Putamen (tissue), 1 donor: ENCODE measurements around the gene CLEC4E.
"Not testable (repeated sequence)": the region's sequence is repeated elsewhere in the genome, so short reads cannot be mapped to it uniquely, and the experiment has no call there.

Experiments
- DNase-seq: peaks from one replicate; pipeline ENCODE4 v3.0.0-alpha.2; 2016; ENCODE audit warnings: low spot score

CLEC4E gene

DNA sequence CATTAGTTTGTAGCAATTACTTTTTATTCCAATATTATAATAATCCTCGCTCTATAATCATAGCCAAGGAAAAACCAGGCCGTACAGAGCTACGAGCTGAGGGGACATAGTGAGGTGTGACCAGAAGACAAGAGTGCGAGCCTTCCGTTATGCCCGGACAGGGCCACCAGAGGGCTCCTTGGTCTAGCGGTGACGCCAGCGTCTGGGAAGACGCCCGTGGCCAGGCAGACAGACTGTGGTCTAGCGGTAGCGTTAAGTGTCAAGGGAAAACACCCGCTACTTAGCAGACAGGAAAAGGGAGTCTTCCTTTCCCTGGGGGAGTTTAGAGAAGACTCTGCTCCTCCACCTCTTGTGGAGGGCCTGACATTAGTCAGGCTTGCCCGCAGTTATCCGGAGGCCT is 2.9 kb downstream of the CLEC4E start:
- not testable (repeated sequence) for DNase-seq

DNA sequence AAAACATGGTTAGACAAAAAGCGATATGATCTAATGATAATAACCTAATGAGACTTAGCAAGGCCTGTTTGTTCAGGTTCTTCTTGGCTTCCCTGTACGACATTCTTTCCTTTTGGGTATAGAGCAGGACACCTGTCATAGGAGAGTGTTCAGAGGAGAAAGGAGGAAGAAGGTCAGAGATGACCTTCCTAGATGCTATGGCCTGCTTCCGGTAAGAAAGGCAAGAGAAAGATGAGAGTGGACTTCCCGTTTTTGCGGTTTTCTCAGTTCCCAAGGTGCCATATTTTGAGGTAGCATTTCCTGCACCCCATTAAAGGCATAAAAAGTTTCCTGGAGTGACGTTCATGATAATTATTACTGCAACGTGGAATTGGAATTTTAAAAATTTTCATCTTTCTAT is 8.7 kb downstream of the CLEC4E start:
- DNase-seq = no peak

DNA sequence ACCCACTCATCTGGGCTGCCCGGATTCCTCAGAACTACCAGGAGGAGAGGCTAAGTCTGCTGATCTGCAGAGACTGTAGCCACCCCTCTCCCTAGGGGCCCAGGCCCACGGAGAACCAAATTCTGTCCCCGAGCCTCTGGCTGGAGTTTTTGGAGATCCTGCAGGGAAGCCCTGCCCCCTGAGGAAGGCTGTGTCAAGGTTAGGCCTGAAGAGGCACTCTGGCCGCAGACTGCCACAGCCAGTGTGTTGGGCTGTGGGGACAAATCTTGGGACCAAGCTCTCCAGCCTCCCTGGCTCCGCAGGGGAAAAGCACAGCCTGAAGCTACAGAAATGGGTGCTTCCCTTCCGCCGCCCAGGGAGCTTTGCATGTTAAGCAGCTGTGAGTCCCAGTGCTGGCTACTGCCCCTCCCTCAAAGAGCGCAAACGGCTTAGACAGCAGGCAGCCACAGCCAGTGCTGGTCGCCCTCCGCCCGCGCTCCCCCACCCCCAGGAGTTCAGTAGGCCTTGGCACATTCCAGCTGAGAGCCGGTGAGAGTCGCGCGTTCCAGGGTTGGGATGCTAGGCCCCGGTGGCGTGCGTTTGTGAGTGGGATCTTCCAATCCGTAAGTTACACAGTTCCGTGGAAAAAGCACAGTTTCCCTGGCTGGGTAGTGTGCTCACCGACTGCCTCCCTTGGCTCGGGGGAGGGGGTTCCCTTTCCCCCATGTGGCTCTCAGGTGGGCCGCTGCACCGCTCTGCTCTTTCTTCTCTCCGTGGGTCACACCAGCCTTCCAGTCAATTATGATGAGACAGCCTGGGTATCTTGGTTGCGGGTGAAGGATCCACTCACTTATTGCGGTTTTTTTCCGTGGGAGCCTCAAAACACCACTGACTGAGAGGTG is 13.2 kb downstream of the CLEC4E start:
- DNase-seq = no peak

DNA sequence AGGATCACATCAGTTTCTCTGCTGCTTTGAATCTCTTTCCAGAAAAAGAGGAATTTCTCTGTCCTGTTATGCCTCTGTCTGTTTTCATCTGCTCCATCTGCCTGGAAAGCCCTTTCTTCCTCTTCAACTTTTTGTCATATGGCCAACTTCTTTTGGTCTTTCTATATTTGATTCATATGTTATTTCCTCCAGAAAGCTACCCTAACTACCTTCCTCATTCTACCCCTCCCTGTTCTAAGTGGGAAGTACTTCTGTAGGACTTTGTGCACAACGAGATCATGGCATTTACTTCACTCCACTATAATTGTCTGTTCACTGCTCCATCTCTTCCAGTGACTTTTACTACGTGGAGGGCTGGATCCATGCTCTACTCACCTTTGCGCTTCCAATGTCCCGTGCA is 21.5 kb downstream of the CLEC4E start:
- DNase-seq = no peak

DNA sequence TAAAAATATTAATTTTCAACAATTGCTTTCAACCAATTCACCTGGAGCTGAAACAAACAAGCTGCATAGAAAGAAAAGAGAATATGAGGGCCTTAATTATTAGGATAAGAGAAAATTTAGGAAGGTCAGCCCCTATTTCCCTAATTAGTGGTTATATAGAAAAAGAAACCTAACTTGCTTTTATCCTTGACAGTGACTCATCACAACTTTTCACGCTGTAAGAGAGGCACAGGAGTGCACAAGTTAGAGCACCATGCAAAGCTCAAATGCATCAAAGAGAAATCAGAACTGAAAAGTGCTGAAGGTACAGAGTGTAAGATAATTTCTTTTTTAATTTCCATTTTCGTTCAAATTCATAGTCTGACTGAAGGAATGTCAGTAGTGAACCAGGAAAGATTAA is 22.7 kb downstream of the CLEC4E start:
- no peak for DNase-seq

DNA sequence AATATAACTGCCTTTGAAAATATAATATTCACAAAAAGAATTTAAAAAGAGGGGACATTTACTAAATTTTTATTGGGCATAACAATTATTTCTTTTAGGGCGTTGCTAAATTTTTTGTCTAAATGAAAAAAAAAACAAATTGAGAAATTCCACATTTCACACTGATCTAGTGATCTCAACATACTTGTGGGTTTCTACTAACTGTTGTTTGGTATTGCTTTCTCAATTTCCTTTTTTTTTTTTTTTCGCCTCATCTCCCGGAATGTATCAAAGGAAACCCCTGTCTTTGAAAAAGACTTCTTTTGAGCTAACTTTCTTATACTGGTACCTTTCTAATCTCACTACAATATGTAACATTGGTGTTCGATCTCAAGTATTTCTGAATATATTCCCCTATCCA is 27.4 kb downstream of the CLEC4E start, which contains the start of gene CLEC4D:
TSS of gene CLEC4D (plus strand) at position 248 of the 400 bp plus-strand sequence. CDS start 230 bp downstream, outside the sequence.
- DNase-seq = no peak

DNA sequence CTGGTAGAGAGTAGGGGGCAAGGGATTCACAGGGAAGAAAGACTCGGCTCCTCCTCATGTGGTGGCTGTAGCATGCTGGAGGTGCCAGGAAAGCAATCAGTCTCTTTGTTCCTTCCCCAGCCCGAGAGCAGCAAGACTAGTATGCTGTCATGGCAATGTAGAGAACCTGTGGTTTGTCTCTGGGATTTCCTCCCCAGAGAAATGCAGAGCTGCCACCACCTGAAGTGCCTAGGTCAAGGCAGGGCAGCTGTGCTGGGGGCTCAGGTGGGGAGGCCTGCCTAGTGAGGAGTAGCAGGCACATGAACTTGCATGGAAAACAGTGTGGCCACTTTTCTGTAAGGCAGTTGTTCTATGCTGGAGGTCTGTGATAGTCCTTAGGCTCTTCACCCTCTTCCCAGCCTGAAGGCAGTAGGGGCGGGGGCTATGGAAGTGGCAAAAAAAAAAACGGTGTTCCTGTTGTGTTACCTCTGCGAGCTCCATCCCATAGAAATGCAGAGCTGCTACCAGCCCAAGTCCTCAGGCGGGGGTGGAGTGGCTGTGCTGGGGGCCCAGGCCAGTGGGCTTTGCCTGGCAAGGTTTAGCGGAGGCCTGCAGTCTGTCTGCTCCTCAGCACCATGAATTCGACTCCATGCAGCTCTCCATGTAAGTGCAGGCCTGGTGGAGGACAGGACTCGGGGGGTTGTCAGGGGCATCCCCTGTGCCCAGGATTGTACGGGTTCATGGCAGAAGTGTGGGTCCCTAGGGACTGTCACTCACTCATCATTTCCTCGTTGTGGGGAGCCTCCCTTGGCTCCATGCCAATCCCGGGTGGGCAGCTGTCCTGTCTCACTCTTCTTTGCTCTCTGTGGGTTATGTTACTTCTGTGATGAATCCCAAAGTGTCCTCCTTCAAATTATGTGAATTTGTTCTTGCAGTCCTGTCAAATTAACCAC is 31.5 kb downstream of the CLEC4E start:
- no peak for DNase-seq

DNA sequence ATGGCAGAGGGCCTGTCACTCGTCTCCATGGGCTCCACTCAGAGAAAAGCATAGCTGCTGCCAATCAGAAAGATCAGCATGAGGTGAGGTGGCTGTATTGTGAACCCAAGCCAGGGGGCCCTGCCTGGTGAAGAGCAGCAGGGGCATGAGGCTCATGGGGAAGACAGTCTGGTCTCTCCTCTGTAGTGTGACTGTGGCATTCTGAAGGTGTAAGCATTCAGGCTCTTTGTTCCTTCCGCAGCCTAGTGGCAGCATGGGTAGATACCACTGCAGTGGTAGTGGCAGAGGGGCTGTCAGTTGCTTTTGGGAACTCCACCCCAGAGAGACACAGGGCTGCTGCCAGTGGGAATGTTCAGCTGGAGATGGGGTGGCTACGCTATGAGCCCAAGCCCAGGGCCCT is 32.5 kb downstream of the CLEC4E start:
- DNase-seq = no peak

DNA sequence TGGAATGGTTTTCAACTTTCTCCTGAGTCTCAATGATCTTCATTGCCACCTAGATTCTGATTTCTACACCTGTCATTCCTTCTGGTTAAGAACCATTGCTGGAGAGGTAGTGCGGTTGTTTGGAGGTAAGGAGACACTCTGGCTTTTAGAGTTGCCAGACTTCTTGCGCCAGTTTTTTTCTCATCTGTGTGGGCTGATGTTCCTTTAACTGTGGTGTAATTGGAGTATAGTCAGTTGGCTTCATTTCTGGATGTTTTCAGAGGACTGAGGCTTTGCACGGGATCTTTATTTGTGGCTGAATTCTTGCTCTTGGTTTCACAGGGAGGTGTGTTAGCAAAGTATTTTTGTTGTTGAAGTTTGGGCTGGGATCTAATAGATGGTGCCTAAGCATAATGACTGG is 33.1 kb downstream of the CLEC4E start:
- no peak for DNase-seq

DNA sequence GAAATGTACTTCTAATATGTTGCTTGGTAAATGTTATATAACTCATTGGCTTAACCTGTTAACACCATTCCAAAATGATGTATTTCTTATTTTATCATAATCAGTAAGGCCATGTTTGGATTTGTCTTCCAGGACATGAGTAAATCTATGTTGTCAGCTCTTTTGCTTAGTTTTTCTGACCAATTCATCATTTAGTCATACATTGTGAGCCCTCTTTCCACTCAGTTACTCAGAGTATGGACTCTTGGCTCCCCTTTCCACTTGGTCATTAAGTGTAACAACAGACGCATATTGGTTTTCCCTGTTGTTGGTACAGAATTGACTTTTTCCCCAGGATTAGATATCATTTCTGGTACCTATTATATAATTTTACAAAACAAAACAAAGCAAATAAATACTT is 36.4 kb downstream of the CLEC4E start:
- no peak for DNase-seq

DNA sequence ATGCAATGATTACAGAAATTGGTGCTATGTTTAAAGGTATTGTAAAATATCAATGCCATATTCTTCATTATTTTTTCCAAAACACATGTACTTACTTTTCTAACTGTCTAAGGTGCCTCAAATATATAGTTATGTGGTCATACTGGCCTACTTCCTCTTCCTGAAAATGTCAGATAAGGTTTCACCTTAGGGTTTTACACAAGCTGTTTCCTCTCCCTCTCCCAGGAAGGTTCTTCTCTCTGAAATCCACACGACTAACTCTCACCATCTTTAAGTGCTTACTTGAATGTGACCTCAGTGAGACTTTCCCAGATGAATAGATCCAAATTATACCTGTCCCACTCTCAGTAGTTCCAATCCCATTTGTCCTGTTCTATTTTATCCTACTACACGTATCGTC is 39.0 kb downstream of the CLEC4E start:
- no peak for DNase-seq

DNA sequence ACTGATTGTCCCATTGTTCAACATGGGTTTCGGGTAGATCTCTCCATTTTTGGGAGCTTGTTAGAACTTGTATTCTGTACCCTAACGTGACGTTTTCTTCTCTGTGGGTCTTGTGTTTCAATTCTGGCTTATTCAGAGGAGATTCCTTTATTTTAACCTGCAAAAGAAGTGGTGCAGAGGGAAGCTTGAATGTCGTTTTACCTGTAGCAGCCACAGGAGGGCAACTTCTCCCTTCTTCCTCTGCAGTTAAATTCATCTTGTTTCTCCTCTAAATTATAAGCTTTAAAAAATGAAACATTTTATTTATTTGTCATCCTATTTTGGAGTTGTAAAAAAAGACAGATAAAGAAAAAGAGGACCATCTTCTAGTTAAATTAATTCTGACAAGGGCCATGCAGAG is 41.1 kb downstream of the CLEC4E start:
- no peak for DNase-seq

DNA sequence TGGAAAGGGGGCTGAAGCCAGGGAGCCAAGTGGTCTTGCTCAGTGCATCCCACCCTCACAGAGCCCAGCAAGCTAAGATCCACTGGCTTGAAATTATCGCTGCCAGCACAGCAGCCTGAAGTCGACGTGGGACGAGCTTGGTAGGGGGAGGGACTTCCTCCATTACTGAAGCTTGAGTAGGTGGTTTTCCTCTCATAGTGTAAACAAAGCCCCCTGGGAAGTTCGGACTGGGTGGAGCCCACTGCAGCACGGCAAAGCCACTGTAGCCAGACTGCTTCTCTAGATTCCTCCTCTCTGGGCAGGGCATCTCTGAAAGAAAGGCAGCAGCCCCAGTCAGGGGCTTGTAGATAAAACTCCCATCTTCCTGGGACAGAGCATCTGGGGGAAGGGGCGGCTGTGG is 44.6 kb downstream of the CLEC4E start:
- not testable (repeated sequence) for DNase-seq

DNA sequence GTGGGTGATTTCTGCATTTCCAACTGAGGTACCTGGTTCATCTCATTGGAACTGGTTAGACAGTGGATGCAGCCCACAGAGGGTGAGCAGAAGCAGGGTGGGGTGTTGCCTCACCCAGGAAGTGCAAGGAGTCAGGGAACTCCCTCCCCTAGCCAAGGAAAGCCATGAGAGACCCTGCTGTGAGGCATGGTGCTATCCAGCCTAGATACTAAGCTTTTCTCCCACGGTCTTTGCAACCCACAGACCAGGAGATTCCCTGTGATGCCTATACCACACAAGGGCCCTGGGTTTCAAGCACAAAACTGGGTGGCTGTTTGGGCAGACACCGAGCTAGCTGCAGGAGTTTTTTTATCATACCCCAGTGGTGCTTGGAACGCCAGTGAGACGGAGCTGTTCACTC is 45.0 kb downstream of the CLEC4E start:
- DNase-seq = not testable (repeated sequence)

DNA sequence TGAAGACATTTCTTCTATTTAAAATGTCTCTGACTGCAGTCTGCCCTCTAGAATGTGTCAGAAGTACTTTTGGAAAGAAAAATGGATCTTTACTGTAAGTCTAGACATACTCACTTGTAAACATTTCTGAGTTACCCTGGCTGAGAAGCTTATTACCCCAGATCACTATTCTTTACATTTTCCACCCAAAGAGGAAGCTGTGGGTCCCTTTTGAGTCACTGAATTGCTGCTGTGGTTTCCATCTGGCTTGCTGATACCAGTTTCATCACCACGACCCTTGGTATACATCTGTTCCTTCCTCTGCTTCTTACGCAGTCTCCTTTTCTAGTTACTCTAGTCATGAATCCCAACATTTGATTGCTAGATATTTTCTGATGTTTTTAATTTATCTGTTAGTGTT is 47.6 kb downstream of the CLEC4E start:
- DNase-seq = no peak

DNA sequence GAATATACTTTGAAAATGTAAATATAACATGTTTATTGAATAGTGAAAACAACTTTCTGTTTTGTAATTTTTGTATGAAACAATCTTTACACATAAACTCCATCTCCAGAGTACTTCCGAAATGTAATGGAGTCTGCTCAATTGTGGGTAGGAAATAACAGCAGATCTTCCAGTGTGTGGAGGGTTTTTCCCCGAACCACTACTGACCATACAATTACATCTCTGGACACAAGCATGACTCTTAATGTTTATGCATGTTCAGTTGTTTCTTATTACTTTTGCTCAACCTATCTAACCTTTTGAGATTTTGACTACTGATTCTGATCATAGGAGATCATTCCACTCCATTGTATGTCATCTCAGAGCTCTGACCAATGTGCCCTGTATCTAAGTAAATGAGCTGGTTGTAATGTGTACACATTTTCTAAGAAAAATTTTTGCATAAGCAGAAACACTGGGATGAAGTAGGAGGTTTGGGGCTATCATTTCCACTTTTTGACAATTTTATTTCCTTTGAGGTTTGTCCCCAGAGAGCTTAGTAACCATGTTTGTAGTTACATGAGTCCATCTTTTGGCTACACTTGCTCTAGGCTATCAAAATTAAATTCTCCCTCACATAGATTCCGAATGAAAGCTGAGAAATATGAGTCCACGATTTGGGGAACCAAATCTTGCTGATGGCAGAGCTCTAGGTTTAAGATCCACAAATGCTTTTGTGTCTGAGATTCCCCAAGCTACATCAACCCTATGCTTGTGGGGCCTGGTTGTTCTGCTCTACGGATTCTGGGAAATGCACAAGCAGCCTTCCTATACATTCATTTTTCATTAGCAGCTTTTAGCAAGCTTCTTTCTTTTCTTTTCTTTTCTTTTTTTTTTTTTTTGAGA is 48.8 kb downstream of the CLEC4E start:
- DNase-seq = no peak
